Activated naive CD4-positive, alpha-beta T cell treated with anti-CD3 and anti-CD28 coated beads for 36 hours (primary cell): Measurements from ENCODE around the gene CCSER2. TPM values are rescaled to one million over a fixed set of nuclear protein-coding genes. Genes with fewer than 3 reads are reported as not detected.

Source experiments
- CTCF ChIA-PET: fragments of 350-600 bp; sonication (Branson Sonifier 250); formaldehyde crosslinking; loops from one replicate; lab custom pipeline; 2021; ENCODE audit warnings: antibody characterized with exemption; lab: Charles Lee
- DNase-seq: peaks from one replicate; pipeline ENCODE4 v3.0.0-alpha.2; 2020
- H3K27ac Mint-ChIP-seq: one replicate; pipeline ENCODE4 v1.8.0; 2021; ENCODE audit warnings: mild to moderate bottlenecking, mixed read lengths
- H3K27me3 Mint-ChIP-seq: one replicate; pipeline ENCODE4 v1.8.0; 2021; ENCODE audit warnings: low read depth, mixed read lengths
- H3K36me3 Mint-ChIP-seq: one replicate; pipeline ENCODE4 v1.8.0; 2021; ENCODE audit warnings: low read depth, mixed read lengths
- H3K4me1 Mint-ChIP-seq: one replicate; pipeline ENCODE4 v1.8.0; 2021; ENCODE audit warnings: low read depth, mixed read lengths
- H3K4me3 Mint-ChIP-seq: one replicate; pipeline ENCODE4 v1.8.0; 2021; ENCODE audit warnings: mild to moderate bottlenecking, moderate library complexity, mixed read lengths
- H3K9me3 Mint-ChIP-seq: one replicate; pipeline ENCODE4 v1.8.0; 2021; ENCODE audit warnings: mixed read lengths
- intact Hi-C: fragments of 100-400 bp; cut with micrococcal nuclease; formaldehyde crosslinking; loops from one replicate; pipeline ENCODE4 v1.15.1; 2023
- total RNA-seq, 2 experiments: library from RNA; stranded (reverse); gene quantifications; one replicate each; pipeline ENCODE4 v1.2.3, GENCODE V29; 2021

The CCSER2 gene
- total RNA-seq, 2 experiments from 2014 or later, result 78.0 to 81.8 TPM

GRCh38 chr10:84370283-84370682 is 41.9 kb downstream of the CCSER2 start:
- H3K4me1 Mint-ChIP-seq, result peaks cover 56% of the 10 kb centered on the region
- DNase-seq, result no peak
- no peak overlapping the region for H3K4me3 Mint-ChIP-seq
- H3K27ac Mint-ChIP-seq, result no peak overlapping the region
- intact Hi-C loops, result no loop called here
- no peaks in the 10 kb centered on the region for H3K27me3 Mint-ChIP-seq
- H3K36me3 Mint-ChIP-seq, result peaks cover 22% of the 10 kb centered on the region
- no peaks in the 10 kb centered on the region for H3K9me3 Mint-ChIP-seq
- CTCF ChIA-PET, result interaction anchor here (1.1 to 7.1 kb wide), 3 partner anchors 12 to 166 kb away, joined by 4 to 70 read pairs (median 4); no protein-coding TSS in a partner anchor

- Mint-ChIP-seq H3K9me3 (no peaks in the 10 kb centered on the region), H3K27ac (peak overlapping the region; percentile 83), H3K4me1 (peaks cover 58% of the 10 kb centered on the region), H3K4me3 (no peak overlapping the region), H3K36me3 (peaks cover 29% of the 10 kb centered on the region), H3K27me3 (no peaks in the 10 kb centered on the region)
- DNase-seq, result no peak
- intact Hi-C loops, result loop anchor here (1.0 kb wide), 1 partner anchor 9 kb away; no protein-coding TSS in a partner anchor
- CTCF ChIA-PET, result interaction anchor here (0.8 to 7.1 kb wide), 4 partner anchors 20 to 164 kb away, joined by 3 to 70 read pairs (median 22); no protein-coding TSS in a partner anchor
Observed at GRCh38 chr10:84371944-84372343, 43.6 kb downstream of the CCSER2 start.

GRCh38 chr10:84373000-84373399 is 44.6 kb downstream of the CCSER2 start:
- intact Hi-C loops, result loop anchor here (1.0 kb wide), 1 partner anchor 10 kb away; no protein-coding TSS in a partner anchor
- CTCF ChIA-PET, result interaction anchor here (0.6 to 7.1 kb wide), 8 partner anchors 10 to 167 kb away, joined by 3 to 70 read pairs (median 4); no protein-coding TSS in a partner anchor
- Mint-ChIP-seq H3K36me3 (peaks cover 29% of the 10 kb centered on the region), H3K27ac (no peak overlapping the region), H3K27me3 (no peaks in the 10 kb centered on the region), H3K4me3 (no peak overlapping the region), H3K9me3 (no peaks in the 10 kb centered on the region), H3K4me1 (peaks cover 53% of the 10 kb centered on the region)
- DNase-seq, result no peak

- CTCF ChIA-PET, result interaction anchor here (1.0 to 7.1 kb wide), 9 partner anchors 8 to 166 kb away, joined by 3 to 70 read pairs (median 5); no protein-coding TSS in a partner anchor
- Mint-ChIP-seq H3K9me3 (no peaks in the 10 kb centered on the region), H3K27me3 (no peaks in the 10 kb centered on the region), H3K4me3 (no peak overlapping the region), H3K27ac (no peak overlapping the region), H3K36me3 (peaks cover 29% of the 10 kb centered on the region), H3K4me1 (peaks cover 51% of the 10 kb centered on the region)
- intact Hi-C loops, result no loop called here
- no peak for DNase-seq
Observed at GRCh38 chr10:84374455-84374854, 46.1 kb downstream of the CCSER2 start.

- no peaks in the 10 kb centered on the region for H3K9me3 Mint-ChIP-seq
- DNase-seq, result peak; percentile 70
- peaks cover 29% of the 10 kb centered on the region for H3K36me3 Mint-ChIP-seq
- peak overlapping the region; percentile 30 for H3K27ac Mint-ChIP-seq
- H3K4me1 Mint-ChIP-seq, result peaks cover 45% of the 10 kb centered on the region
- H3K27me3 Mint-ChIP-seq, result no peaks in the 10 kb centered on the region
- CTCF ChIA-PET, result interaction anchor here (0.7 to 7.1 kb wide), 12 partner anchors 8 to 165 kb away, joined by 3 to 70 read pairs (median 4); no protein-coding TSS in a partner anchor
- intact Hi-C loops, result loop anchor here (1.0 kb wide), 5 partner anchors 23 to 162 kb away; no protein-coding TSS in a partner anchor
- H3K4me3 Mint-ChIP-seq, result no peak overlapping the region
Observed at GRCh38 chr10:84375011-84375410, 46.6 kb downstream of the CCSER2 start.

GRCh38 chr10:84375881-84376280 is 47.5 kb downstream of the CCSER2 start:
- no peaks in the 10 kb centered on the region for H3K27me3 Mint-ChIP-seq
- H3K9me3 Mint-ChIP-seq, result no peaks in the 10 kb centered on the region
- intact Hi-C loops, result loop anchor here (1.0 kb wide), 5 partner anchors 24 to 161 kb away; no protein-coding TSS in a partner anchor
- DNase-seq, result no peak
- CTCF ChIA-PET, result interaction anchor here (0.7 to 7.1 kb wide), 8 partner anchors 11 to 160 kb away, joined by 3 to 70 read pairs (median 4); no protein-coding TSS in a partner anchor
- H3K4me3 Mint-ChIP-seq, result no peak overlapping the region
- peaks cover 46% of the 10 kb centered on the region for H3K4me1 Mint-ChIP-seq
- peaks cover 36% of the 10 kb centered on the region for H3K36me3 Mint-ChIP-seq
- no peak overlapping the region for H3K27ac Mint-ChIP-seq

- no peak for DNase-seq
- H3K4me3 Mint-ChIP-seq, result no peak overlapping the region
- peaks cover 45% of the 10 kb centered on the region for H3K36me3 Mint-ChIP-seq
- CTCF ChIA-PET, result no interaction called here
- peaks cover 8% of the 10 kb centered on the region for H3K9me3 Mint-ChIP-seq
- intact Hi-C loops, result no loop called here
- no peaks in the 10 kb centered on the region for H3K27me3 Mint-ChIP-seq
- no peak overlapping the region for H3K27ac Mint-ChIP-seq
- H3K4me1 Mint-ChIP-seq, result peaks cover 15% of the 10 kb centered on the region
Observed at GRCh38 chr10:84388148-84388547, 59.8 kb downstream of the CCSER2 start.

GRCh38 chr10:84390364-84390763 is 62.0 kb downstream of the CCSER2 start:
- peaks cover 16% of the 10 kb centered on the region for H3K4me1 Mint-ChIP-seq
- intact Hi-C loops, result no loop called here
- H3K27me3 Mint-ChIP-seq, result no peaks in the 10 kb centered on the region
- DNase-seq, result no peak
- peaks cover 4% of the 10 kb centered on the region for H3K9me3 Mint-ChIP-seq
- CTCF ChIA-PET, result no interaction called here
- H3K36me3 Mint-ChIP-seq, result peaks cover 33% of the 10 kb centered on the region
- no peak overlapping the region for H3K27ac Mint-ChIP-seq
- H3K4me3 Mint-ChIP-seq, result no peak overlapping the region

- H3K27ac Mint-ChIP-seq, result no peak overlapping the region
- DNase-seq, result no peak
- H3K36me3 Mint-ChIP-seq, result peaks cover 28% of the 10 kb centered on the region
- H3K9me3 Mint-ChIP-seq, result no peaks in the 10 kb centered on the region
- peaks cover 19% of the 10 kb centered on the region for H3K4me1 Mint-ChIP-seq
- CTCF ChIA-PET, result interaction anchor here (0.6 to 1.6 kb wide), 2 partner anchors 40 to 146 kb away, joined by 3 to 5 read pairs; no protein-coding TSS in a partner anchor
- intact Hi-C loops, result no loop called here
- no peaks in the 10 kb centered on the region for H3K27me3 Mint-ChIP-seq
- H3K4me3 Mint-ChIP-seq, result no peak overlapping the region
Observed at GRCh38 chr10:84391326-84391725, 62.9 kb downstream of the CCSER2 start.

GRCh38 chr10:84392181-84392580 is 63.8 kb downstream of the CCSER2 start:
- no peak for DNase-seq
- H3K4me1 Mint-ChIP-seq, result peaks cover 24% of the 10 kb centered on the region
- no peak overlapping the region for H3K27ac Mint-ChIP-seq
- CTCF ChIA-PET, result interaction anchor here (0.6 to 1.6 kb wide), 2 partner anchors 27 to 145 kb away, joined by 3 read pairs; no protein-coding TSS in a partner anchor
- H3K36me3 Mint-ChIP-seq, result peaks cover 28% of the 10 kb centered on the region
- no peaks in the 10 kb centered on the region for H3K9me3 Mint-ChIP-seq
- no peaks in the 10 kb centered on the region for H3K27me3 Mint-ChIP-seq
- H3K4me3 Mint-ChIP-seq, result no peak overlapping the region
- intact Hi-C loops, result no loop called here

- Mint-ChIP-seq H3K36me3 (peaks cover 26% of the 10 kb centered on the region), H3K27ac (no peak overlapping the region), H3K27me3 (no peaks in the 10 kb centered on the region), H3K4me1 (peaks cover 32% of the 10 kb centered on the region), H3K9me3 (peaks cover 7% of the 10 kb centered on the region), H3K4me3 (no peak overlapping the region)
- CTCF ChIA-PET, result interaction anchor here (0.6 to 1.3 kb wide), 2 partner anchors 20 to 33 kb away, joined by 3 to 4 read pairs; no protein-coding TSS in a partner anchor
- DNase-seq, result no peak
- intact Hi-C loops, result no loop called here
Observed at GRCh38 chr10:84395581-84395980, 67.2 kb downstream of the CCSER2 start.

GRCh38 chr10:84397735-84398144 is 69.4 kb downstream of the CCSER2 start:
- H3K4me3 Mint-ChIP-seq, result no peak overlapping the region
- H3K4me1 Mint-ChIP-seq, result peaks cover 29% of the 10 kb centered on the region
- H3K9me3 Mint-ChIP-seq, result peaks cover 7% of the 10 kb centered on the region
- H3K27ac Mint-ChIP-seq, result no peak overlapping the region
- DNase-seq, result no peak
- no peaks in the 10 kb centered on the region for H3K27me3 Mint-ChIP-seq
- CTCF ChIA-PET, result interaction anchor here (1.1 kb wide), 1 partner anchor 24 kb away, joined by 3 read pairs; no protein-coding TSS in a partner anchor
- peaks cover 29% of the 10 kb centered on the region for H3K36me3 Mint-ChIP-seq
- intact Hi-C loops, result no loop called here
